GM12878 (cell line): ENCODE measurements around the gene EBLN1. TPM values are rescaled to one million over a fixed set of nuclear protein-coding genes. Genes with fewer than 3 reads are reported as not detected.
A peak's percentile ranks its signal among the peaks of the same experiment; 100 is the strongest.

ENCODE experiments used
- ASH2L ChIP-seq: fragments of 300-600, 200-600 bp; sonication (generic); IDR thresholded peaks from 2 replicates; pipeline ENCODE4 v1.6.1; 2017; ENCODE audit warnings: low read depth, mild to moderate bottlenecking, borderline replicate concordance
- CBX5 ChIP-seq: sonication (generic); IDR thresholded peaks from 2 replicates; pipeline ENCODE4 v1.6.1; 2016; ENCODE audit warnings: low read depth, moderate library complexity, mild to moderate bottlenecking, inconsistent platforms
- FOXK2 ChIP-seq: fragments of 450-650 bp; IDR thresholded peaks from 2 replicates; pipeline ENCODE4 v1.6.1; 2017; ENCODE audit warnings: mild to moderate bottlenecking, moderate library complexity
- JUNB ChIP-seq: IDR thresholded peaks from 2 replicates; pipeline ENCODE4 v1.6.1; 2016; ENCODE audit warnings: antibody characterized with exemption, mild to moderate bottlenecking
- NBN ChIP-seq: fragments of 450-650 bp; IDR thresholded peaks from 2 replicates; pipeline ENCODE4 v1.6.1; 2016
- NRF1 ChIP-seq: conservative IDR thresholded peaks from 2 replicates; pipeline ENCODE4 v1.6.1; 2011; ENCODE audit warnings: mild to moderate bottlenecking, low read depth, low read length, improper control_type of control experiment
- RAD21 ChIP-seq: IDR thresholded peaks from 2 replicates; pipeline ENCODE4 v1.6.1; 2011; ENCODE audit warnings: mild to moderate bottlenecking, low read depth, low read length, moderate library complexity; ENCODE audit not compliant: insufficient read depth
- RCOR1 ChIP-seq: conservative IDR thresholded peaks from 2 replicates; pipeline ENCODE4 v1.6.1; 2012; ENCODE audit warnings: low read depth, low read length, improper control_type of control experiment
- TARDBP ChIP-seq: IDR thresholded peaks from 2 replicates; pipeline ENCODE4 v1.6.1; 2016; ENCODE audit warnings: borderline replicate concordance
- TBL1XR1 ChIP-seq: IDR thresholded peaks from 2 replicates; pipeline ENCODE4 v1.6.1; 2012; ENCODE audit warnings: low read depth, low read length, improper control_type of control experiment
- ZBED1 ChIP-seq: IDR thresholded peaks from 2 replicates; pipeline ENCODE4 v1.6.1; 2016; ENCODE audit warnings: borderline replicate concordance
- ZBTB11 ChIP-seq: fragments of 450-650 bp; formaldehyde crosslinking; IDR thresholded peaks from 2 replicates; pipeline ENCODE4 v1.5.0; 2022; ENCODE audit warnings: mild to moderate bottlenecking, missing genetic modification characterization
- ZNF687 ChIP-seq: fragments of 450-650 bp; IDR thresholded peaks from 2 replicates; pipeline ENCODE4 v1.6.1; 2017; ENCODE audit warnings: mild to moderate bottlenecking, moderate library complexity
- polyA plus RNA-seq, 11 experiments: library from polyadenylated mRNA; depleted of rRNA in 4 of 11; unstranded in 6 of 11; stranded (reverse) in 5 of 11; fragments of >200 nt; fragmentation: Nextera tagmentation in 4 of 11; fragmentation: Illumina TruSeq in 1 of 11; extraction: Ambion mirVana in 4 of 11; extraction: Trizol in 1 of 11; gene quantifications; 1 replicate in 1 of 11; 2 replicates in 10 of 11; pipeline versions ENCODE4 v1.2.1 to v1.2.3, GENCODE V29; 2011 to 2016; ENCODE audit warnings: inconsistent platforms in 2 of 11, missing spikeins in 2 of 11, low read depth in 1 of 11
- total RNA-seq, 4 experiments: library from RNA; depleted of rRNA in 3 of 4; stranded (reverse); fragments of >200 nt in 3 of 4; fragmentation: Illumina TruSeq in 1 of 4; extraction: Trizol in 1 of 4; gene quantifications; 2 replicates each; pipeline versions ENCODE4 v1.2.1 to v1.2.3, GENCODE V29; 2013 to 2021
- TF ChIP-seq, protein P1 (sequence below): fragments of 450-650 bp; IDR thresholded peaks from 2 replicates; pipeline ENCODE4 v1.6.1; 2017; ENCODE audit warnings: antibody characterized with exemption, mild to moderate bottlenecking, moderate library complexity
- TF ChIP-seq, protein P2 (sequence below): IDR thresholded peaks from 2 replicates; pipeline ENCODE4 v1.6.1; 2012; ENCODE audit warnings: low read depth, low read length, improper control_type of control experiment
- TF ChIP-seq, protein P3 (sequence below): IDR thresholded peaks from 2 replicates; pipeline ENCODE4 v1.6.1; 2011; ENCODE audit warnings: mild to moderate bottlenecking, low read depth, low read length, moderate library complexity; ENCODE audit not compliant: insufficient replicate concordance
- TF ChIP-seq, protein P4 (sequence below): IDR thresholded peaks from 2 replicates; pipeline ENCODE4 v1.6.1; 2011; ENCODE audit warnings: low read depth, low read length, improper control_type of control experiment, borderline replicate concordance

EBLN1 gene
- total and polyA plus RNA-seq, 10 of the 15 experiments (the other 5 are each of a cell fraction or from before 2014, with no cell fraction given): not detected

GRCh38 chr10:22252224-22252800 is 34.5 kb upstream of the EBLN1 start (continued):
- TF ChIP-seq, protein P1, sequence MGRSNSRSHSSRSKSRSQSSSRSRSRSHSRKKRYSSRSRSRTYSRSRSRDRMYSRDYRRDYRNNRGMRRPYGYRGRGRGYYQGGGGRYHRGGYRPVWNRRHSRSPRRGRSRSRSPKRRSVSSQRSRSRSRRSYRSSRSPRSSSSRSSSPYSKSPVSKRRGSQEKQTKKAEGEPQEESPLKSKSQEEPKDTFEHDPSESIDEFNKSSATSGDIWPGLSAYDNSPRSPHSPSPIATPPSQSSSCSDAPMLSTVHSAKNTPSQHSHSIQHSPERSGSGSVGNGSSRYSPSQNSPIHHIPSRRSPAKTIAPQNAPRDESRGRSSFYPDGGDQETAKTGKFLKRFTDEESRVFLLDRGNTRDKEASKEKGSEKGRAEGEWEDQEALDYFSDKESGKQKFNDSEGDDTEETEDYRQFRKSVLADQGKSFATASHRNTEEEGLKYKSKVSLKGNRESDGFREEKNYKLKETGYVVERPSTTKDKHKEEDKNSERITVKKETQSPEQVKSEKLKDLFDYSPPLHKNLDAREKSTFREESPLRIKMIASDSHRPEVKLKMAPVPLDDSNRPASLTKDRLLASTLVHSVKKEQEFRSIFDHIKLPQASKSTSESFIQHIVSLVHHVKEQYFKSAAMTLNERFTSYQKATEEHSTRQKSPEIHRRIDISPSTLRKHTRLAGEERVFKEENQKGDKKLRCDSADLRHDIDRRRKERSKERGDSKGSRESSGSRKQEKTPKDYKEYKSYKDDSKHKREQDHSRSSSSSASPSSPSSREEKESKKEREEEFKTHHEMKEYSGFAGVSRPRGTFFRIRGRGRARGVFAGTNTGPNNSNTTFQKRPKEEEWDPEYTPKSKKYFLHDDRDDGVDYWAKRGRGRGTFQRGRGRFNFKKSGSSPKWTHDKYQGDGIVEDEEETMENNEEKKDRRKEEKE: no peak
- TF ChIP-seq CBX5 (peak; percentile 10; the same call in 1 of the 2 replicates), ZBTB11 (no peak), ASH2L (no peak), TBL1XR1 (no peak), FOXK2 (no peak), TARDBP (no peak), JUNB (0 out of 2 replicates have a peak, but pooled peaks have one; percentile 12), NBN (no peak), ZNF687 (no peak), RCOR1 (no peak), NRF1 (no peak), RAD21 (no peak), ZBED1 (0 out of 2 replicates have a peak, but pooled peaks have one; percentile 13)
- TF ChIP-seq, protein P2, sequence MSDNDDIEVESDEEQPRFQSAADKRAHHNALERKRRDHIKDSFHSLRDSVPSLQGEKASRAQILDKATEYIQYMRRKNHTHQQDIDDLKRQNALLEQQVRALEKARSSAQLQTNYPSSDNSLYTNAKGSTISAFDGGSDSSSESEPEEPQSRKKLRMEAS: no peak
- TF ChIP-seq, protein P3, sequence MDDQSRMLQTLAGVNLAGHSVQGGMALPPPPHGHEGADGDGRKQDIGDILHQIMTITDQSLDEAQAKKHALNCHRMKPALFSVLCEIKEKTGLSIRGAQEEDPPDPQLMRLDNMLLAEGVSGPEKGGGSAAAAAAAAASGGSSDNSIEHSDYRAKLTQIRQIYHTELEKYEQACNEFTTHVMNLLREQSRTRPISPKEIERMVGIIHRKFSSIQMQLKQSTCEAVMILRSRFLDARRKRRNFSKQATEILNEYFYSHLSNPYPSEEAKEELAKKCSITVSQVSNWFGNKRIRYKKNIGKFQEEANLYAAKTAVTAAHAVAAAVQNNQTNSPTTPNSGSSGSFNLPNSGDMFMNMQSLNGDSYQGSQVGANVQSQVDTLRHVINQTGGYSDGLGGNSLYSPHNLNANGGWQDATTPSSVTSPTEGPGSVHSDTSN: no peak
- TF ChIP-seq, protein P4, sequence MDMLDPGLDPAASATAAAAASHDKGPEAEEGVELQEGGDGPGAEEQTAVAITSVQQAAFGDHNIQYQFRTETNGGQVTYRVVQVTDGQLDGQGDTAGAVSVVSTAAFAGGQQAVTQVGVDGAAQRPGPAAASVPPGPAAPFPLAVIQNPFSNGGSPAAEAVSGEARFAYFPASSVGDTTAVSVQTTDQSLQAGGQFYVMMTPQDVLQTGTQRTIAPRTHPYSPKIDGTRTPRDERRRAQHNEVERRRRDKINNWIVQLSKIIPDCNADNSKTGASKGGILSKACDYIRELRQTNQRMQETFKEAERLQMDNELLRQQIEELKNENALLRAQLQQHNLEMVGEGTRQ: no peak
